Thyroid gland (tissue), 4 donors: Measurements from ENCODE around the gene MAJIN. TPM values are rescaled to one million over a fixed set of nuclear protein-coding genes. Genes with fewer than 3 reads are reported as not detected.

Source experiments
- DNase-seq, 2 donors: peaks; one replicate each; pipeline ENCODE4 v3.0.0-alpha.2; 2019
- H3K27ac ChIP-seq, 3 donors: fragments of 200-600 bp; sonication (generic); 1 replicate in 2 of 3; 2 replicates in 1 of 3; pipeline ENCODE4 v1.5.1; 2016 to 2019; ENCODE audit warnings: mild to moderate bottlenecking in 1 of 3, moderate library complexity in 1 of 3
- H3K27me3 ChIP-seq: fragments of 200-600 bp; sonication (generic); one replicate; pipeline ENCODE4 v1.5.1; 2019
- H3K36me3 ChIP-seq, 2 donors: fragments of 200-600 bp; sonication (generic); one replicate each; pipeline ENCODE4 v1.5.1; 2016 to 2019
- H3K4me1 ChIP-seq, 2 donors: fragments of 200-600 bp; sonication (generic); one replicate each; pipeline ENCODE4 v1.5.1; 2017 to 2019
- H3K4me3 ChIP-seq, 3 donors: fragments of 200-600 bp; sonication (generic); replicated peaks in 1 of 3; 1 replicate in 2 of 3; 2 replicates in 1 of 3; pipeline ENCODE4 v1.5.1; 2016; ENCODE audit warnings: mild to moderate bottlenecking in 1 of 3
- H3K9me3 ChIP-seq: fragments of 200-600 bp; sonication (generic); one replicate; pipeline ENCODE4 v1.5.1; 2017
- CTCF ChIP-seq, 6 experiments: fragments of 200-600 bp in 3 of 6; fragments of 450-650 bp in 3 of 6; sonication (generic) in 3 of 6; IDR thresholded peaks; one replicate each; pipeline ENCODE4 v1.5.1; 2016 to 2019; ENCODE audit warnings: antibody characterized with exemption in 6 of 6, mild to moderate bottlenecking in 2 of 6, inconsistent platforms in 1 of 6, moderate library complexity in 1 of 6
- POLR2A ChIP-seq, 2 donors: fragments of 450-650 bp; IDR thresholded peaks; one replicate each; pipeline ENCODE4 v1.6.1; 2017; ENCODE audit warnings: antibody characterized with exemption in 2 of 2, mild to moderate bottlenecking in 2 of 2, moderate library complexity in 1 of 2
- WGBS, 2 donors: methylation state at CpG; one replicate each; pipeline ENCODE4 v1.1.5; 2017; 5-methylcytosine and 5-hydroxymethylcytosine counted together
- intact Hi-C: fragments of 100-400 bp; cut with DNase I; formaldehyde crosslinking; loops from one replicate; pipeline ENCODE4 v1.15.1; 2023
- total RNA-seq, 4 donors: library from RNA; depleted of rRNA; stranded (reverse); fragments of >200 nt; gene quantifications; one replicate each; pipeline ENCODE4 v1.2.3, GENCODE V29; 2016

MAJIN gene
- total RNA-seq, 4 donors from 2014 or later, result 0.27 TPM; not detected in 3

GRCh38 chr11:64998690-64999431 lies 27.0 kb upstream of the MAJIN start:
- no peaks in the 10 kb centered on the region for H3K9me3 ChIP-seq
- no peaks in the 10 kb centered on the region for H3K36me3 ChIP-seq
- 75 to 86% methylated on average over 9 of the region's 9 CpGs for WGBS, 2 donors
- TF ChIP-seq CTCF (IDR thresholded peaks at IDR 0.05) (no peak), POLR2A (IDR thresholded peaks at IDR 0.05) (no peak)
- H3K4me1 ChIP-seq, result peaks cover 8 to 15% of the 10 kb centered on the region in 2 donors
- DNase-seq, result no peak
- H3K27me3 ChIP-seq, result no peaks in the 10 kb centered on the region
- H3K27ac ChIP-seq, result no peak overlapping the region
- H3K4me3 ChIP-seq, result no peak overlapping the region
- intact Hi-C loops, result loop anchor here (10.0 kb wide), 1 partner anchor 64 kb away; the partner anchor contains the start of gene GPHA2

- intact Hi-C loops, result loop anchor here (10.0 kb wide), 1 partner anchor 63 kb away; the partner anchor contains the start of gene GPHA2
- Histone ChIP-seq H3K9me3 (no peaks in the 10 kb centered on the region), H3K36me3 (no peaks in the 10 kb centered on the region), H3K4me1 (peaks cover 8 to 15% of the 10 kb centered on the region in 2 donors), H3K27me3 (no peaks in the 10 kb centered on the region), H3K4me3 (no peak overlapping the region), H3K27ac (no peak overlapping the region)
- no peak for TF ChIP-seq POLR2A (IDR thresholded peaks at IDR 0.05)
- TF ChIP-seq CTCF (IDR thresholded peaks at IDR 0.05), result no peak
- DNase-seq, result no peak
- 90 to 91% methylated on average over 1 of the region's 1 CpG for WGBS, 2 donors
Measured at GRCh38 chr11:64998141-64998540, 26.2 kb upstream of the MAJIN start.

- H3K4me1 ChIP-seq, result peaks cover 8 to 15% of the 10 kb centered on the region in 2 donors
- H3K27me3 ChIP-seq, result no peaks in the 10 kb centered on the region
- no peaks in the 10 kb centered on the region for H3K9me3 ChIP-seq
- WGBS, 2 donors, result 21 to 22% methylated on average over 7 to 9 of the region's 9 CpGs
- intact Hi-C loops, result loop anchor here (10.0 kb wide), 1 partner anchor 62 kb away; the partner anchor contains the start of gene GPHA2
- no peaks in the 10 kb centered on the region for H3K36me3 ChIP-seq
- TF ChIP-seq CTCF (IDR thresholded peaks at IDR 0.05) (peak in 4 of 6 experiments; percentile 48 to 58 (median 56)), POLR2A (IDR thresholded peaks at IDR 0.05) (peak in 1 of 2 donors; percentile 55)
- peak within 1 kb of the TSS in 1 of 3 donors; percentile 50 for H3K27ac ChIP-seq
- no peak within 1 kb of the TSS for H3K4me3 ChIP-seq
- DNase-seq, result peak; percentile 81
Measured at GRCh38 chr11:64996710-64997380, 24.9 kb upstream of the MAJIN start, which contains the start of gene BATF2. TSS of gene BATF2 (minus strand) at chr11:64996971. CDS start at chr11:64996914, 57 bp downstream.

- DNase-seq, result no peak
- Histone ChIP-seq H3K27me3 (no peaks in the 10 kb centered on the region), H3K4me3 (no peak overlapping the region), H3K36me3 (no peaks in the 10 kb centered on the region), H3K4me1 (peaks cover 8 to 15% of the 10 kb centered on the region in 2 donors), H3K9me3 (no peaks in the 10 kb centered on the region), H3K27ac (peak overlapping the region in 1 of 3 donors; percentile 50)
- intact Hi-C loops, result loop anchor here (10.0 kb wide), 1 partner anchor 62 kb away; the partner anchor contains the start of gene GPHA2
- TF ChIP-seq POLR2A (IDR thresholded peaks at IDR 0.05) (no peak), CTCF (IDR thresholded peaks at IDR 0.05) (no peak)
- 28 to 31% methylated on average over 11 of the region's 11 CpGs for WGBS, 2 donors
Measured at GRCh38 chr11:64996327-64996709, 24.4 kb upstream of the MAJIN start.
